HG03354 (cell line): ENCODE measurements around the gene NUP214.

ENCODE experiments used
- ATAC-seq: cut with Tn5 transposase; IDR thresholded peaks from one replicate; pipeline ENCODE4 v1.9.1; 2021; ENCODE audit warnings: mild to moderate bottlenecking; ENCODE audit not compliant: unreplicated experiment, poor library complexity, severe bottlenecking

NUP214 gene

GRCh38 chr9:131271506-131271931 lies 146.1 kb downstream of the NUP214 start:
- no peak for ATAC-seq

DNA sequence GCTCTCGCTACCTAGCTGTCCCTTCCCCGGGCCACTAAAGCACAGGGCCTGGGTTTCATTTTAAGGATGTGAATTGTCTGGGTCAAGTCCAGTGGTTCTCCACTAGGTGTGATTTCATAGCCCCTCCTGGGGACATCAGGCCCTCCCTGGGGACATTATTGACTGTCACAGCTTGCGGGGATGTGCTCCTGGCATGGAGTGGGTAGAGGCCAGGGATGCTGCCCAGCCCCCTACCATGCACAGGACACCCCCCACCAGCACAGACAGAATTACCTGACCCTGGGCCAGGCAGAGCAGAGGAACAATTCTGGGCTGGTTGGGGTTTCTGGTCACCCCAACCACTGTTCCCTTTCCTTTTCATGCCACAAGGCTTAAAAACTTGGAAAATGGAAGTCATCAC lies 146.8 kb downstream of the NUP214 start:
- no peak for ATAC-seq

- ATAC-seq: no peak
These were observed 147.9 kb downstream of the NUP214 start for GRCh38 chr9:131273146-131273855.

DNA sequence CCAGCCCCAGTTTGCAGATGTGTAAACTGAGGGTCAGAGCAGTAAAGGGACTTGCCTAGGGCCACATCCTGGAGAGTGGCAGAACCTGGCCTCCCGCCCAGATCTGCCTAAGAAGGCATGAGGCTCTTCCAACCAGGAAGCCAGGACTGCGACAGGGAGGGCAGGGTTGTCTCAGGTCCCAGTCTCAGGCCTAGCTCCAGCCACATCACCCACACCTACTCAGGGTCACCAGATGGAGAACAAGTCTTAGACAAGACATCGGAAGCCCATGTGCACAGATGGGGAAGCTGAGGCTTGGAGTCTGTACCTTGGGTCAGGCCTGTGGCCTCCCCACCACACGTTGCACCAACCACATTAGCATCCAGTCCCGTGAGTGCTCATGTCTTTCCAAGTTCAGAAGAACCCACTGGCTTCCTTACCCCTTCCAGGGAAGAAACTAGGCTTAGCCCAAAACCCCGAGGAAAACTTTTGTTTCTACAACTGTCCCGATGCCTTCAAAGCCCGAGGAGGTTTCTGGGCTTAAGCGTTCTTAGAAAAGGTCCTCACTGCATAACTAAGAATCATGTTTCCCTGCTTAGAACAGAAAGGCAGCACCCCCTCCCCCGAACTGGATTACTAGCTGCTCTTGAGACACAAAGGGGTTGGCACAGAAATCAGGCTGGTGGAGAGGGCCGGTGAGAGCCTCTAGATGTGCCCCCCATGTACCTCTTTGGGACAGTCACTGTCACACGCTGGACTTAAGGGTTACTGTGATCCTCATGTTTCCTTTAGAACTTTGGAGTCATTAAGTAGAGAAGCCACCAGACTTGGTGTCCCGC lies 148.7 kb downstream of the NUP214 start:
- no peak for ATAC-seq

GRCh38 chr9:131274674-131275331 lies 149.4 kb downstream of the NUP214 start:
- ATAC-seq: no peak

DNA sequence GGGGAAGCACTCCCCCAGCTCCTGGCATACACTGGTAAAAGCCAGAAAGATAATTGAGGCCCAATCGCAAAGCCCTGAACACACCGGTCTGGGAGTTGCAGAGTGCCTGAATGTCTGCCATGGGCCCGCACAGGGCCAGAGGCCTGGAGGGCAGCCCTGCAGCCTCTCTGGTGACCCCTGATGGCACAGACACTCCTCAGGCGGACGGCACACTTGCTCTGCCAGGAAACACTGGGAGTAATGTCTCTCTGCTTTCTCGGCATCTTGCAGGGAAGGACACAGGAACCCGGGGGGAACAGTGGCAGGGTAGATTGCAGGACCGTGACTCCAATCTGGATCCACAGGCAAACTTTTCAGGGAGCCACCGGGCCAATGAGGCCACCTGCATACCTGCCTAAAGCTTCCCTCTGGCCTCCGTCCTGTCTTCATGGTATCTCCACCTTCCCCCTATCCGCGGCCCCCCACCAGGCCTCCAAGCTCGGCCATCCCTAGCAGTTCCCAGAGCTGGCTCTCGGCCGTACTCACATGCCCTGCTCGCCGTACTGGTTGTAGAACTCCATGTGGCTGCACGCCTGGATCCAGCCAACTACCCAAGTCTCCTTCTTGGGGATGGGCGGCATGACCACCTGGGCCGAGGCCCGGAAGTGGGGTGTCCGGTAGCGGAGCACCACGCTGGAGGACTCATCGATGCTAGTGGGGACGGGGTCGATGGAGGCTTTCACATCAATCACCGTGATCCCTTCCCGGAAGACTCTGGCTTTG lies 150.1 kb downstream of the NUP214 start:
- peak; percentile 21 for ATAC-seq

GRCh38 chr9:131276094-131276888 lies 150.9 kb downstream of the NUP214 start, which contains the start of gene FAM78A:
FAM78A (minus strand) TSS chr9:131276510; CDS start chr9:131276179, 331 bp downstream.
- ATAC-seq: no peak

DNA sequence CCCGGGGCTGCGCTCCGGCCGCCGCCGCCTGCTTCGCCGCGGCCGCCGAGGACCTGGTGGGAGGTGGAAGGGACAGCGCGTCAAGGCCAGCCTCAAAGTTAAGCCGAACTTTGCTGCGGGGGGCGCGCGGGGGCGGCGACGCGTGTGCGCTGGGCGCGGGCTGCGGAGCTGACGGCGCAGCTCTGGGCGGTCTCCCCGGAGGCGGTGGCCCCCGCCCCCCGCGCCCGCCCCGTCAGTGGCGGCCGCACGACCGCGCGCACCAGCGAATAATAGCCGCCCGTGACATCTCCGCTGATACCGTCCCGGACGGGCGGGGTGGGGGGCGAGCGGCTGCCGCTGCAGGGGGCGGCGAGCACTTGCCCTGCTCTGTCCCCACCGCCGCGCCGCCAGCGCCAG lies 151.5 kb downstream of the NUP214 start:
- no peak for ATAC-seq

- ATAC-seq: no peak
These were observed 152.0 kb downstream of the NUP214 start for GRCh38 chr9:131277287-131277909.

- ATAC-seq: no peak
These were observed 152.7 kb downstream of the NUP214 start for GRCh38 chr9:131277910-131278701.

DNA sequence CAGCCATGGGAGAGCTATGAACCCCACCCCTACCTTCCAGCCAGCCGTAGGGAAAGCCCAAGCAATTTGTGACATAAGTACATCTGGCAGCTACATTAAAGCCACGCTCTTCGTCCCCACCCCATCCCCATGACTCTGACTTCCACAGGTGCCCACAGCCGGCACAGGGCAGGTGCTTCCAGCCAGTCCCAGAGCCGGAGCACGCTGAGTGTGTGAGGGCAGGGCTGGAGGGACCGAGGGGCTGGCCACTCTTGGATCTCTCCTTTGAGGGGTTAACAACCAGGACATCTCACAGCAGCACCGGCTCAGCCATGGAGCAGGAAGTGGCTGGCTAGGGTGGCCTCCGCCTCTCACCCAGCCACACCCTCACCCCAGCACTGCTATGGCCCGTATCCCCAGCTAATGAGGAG lies 153.3 kb downstream of the NUP214 start:
- no peak for ATAC-seq

DNA sequence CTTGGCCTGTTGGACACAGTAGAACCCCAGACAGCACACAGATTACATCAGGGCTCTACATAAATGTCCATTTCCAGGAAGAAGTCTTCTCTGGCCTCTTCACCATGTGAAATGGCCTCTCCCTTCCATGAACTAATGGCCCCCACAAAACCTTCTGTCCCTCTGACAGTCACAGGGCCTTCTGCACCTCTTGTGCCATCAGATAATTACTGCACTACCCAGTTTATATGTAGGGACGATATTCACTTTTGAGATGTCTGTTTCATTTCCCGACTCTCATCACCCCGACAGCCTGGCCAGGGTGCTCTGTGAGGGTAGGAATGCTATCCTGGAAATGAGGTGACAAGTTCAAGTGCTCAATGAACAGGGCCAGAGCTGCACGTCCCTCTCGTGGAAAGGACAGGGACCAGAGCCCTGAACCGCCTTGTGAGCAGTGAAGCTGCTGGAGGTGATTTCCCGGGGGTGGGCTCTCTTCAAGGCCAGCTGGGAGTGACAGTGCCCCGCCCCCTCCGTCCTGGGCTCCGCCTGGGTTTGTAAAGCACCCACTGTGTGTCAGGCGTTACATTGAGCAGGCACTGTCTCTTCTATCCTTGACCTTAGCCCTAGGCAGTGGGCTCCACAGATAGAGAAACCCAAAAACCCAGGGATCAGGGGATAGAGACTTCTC lies 153.9 kb downstream of the NUP214 start:
- ATAC-seq: no peak

GRCh38 chr9:131279863-131280570 lies 154.6 kb downstream of the NUP214 start:
- no peak for ATAC-seq

DNA sequence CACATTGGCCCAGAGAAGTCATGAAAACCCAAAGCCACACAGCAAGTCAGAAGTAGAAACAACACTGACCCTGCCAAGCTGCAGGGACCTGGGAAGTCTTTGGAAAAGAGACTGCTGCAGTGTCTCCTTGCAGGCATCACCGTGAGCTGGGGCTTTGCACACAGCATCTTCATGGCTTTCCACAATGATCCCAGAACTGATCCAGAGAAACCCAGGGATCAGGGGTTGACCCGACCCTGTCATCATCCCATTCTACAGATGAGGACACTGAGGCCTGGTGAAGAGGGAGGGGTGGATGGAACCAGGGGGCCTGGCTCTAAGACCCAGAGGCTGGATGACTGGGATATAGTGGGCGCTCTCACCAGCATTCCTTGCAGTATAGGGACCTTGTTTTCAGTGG lies 155.3 kb downstream of the NUP214 start:
- no peak for ATAC-seq

DNA sequence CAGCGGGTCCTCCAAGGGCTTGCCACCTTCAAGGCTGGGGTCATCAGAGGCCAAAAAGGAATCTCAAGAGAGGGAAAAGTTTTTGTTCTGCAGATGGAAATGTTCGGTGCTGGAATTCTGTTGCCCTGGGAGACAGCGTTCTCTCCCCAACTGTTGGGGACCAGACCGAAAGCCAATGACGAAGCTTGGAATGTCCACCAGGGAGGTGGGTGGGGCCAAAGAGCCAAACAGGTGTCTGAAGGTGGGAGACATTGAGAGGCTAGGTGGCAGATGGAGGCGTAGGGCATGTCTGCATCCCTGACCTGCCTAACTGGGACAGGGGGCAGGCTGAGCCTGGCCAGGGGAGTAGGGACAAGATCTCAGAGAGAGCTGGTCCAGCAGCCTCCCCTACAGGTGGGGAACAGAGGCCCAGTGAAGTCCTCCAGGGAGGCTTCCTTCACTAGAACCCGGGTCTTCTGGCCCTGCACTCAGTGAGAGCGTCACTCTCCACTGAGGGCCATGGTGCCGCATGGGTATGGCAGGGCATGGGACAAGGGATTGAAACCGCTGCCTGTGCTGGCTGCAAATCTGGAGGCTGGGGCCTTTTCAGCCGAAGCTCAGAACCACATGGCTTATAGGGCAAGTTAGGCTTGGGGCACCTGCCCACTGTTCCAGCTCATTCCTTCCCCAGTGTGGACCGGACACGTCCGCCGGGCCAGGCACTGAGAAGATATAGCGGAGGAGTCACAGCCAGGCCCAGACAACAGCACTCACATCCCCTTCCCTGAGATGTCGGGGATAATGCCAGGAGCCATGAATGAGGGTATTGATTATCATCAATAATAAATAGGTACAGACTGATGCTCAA lies 156.0 kb downstream of the NUP214 start:
- no peak for ATAC-seq

DNA sequence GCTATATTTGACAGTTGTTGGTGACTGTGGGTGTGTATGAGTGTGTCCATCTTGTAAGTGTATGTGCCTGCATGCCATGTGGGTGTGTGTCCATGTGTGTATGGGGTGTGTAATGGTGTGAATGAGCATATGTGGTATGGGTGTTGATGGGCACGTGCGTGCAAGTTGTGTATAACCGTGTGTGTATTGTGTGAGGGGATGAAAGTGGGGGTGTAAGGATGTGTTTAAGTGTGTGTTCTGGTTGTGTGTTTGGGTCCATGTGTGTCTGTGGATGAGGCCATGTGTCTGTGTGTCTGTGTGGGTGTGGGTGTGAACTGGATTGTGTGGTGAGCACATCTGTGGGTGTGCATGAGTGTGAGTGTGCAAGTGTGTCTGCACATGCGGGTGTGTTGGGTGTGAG lies 156.8 kb downstream of the NUP214 start:
- ATAC-seq: no peak
